Breast epithelium (tissue), 4 donors: Measurements from ENCODE around the gene KDM5B. TPM values are rescaled to one million over a fixed set of nuclear protein-coding genes. Genes with fewer than 3 reads are reported as not detected.
"Not testable (repeated sequence)": the region's sequence is repeated elsewhere in the genome, so short reads cannot be mapped to it uniquely, and the experiment has no call there.

Experiments used
- DNase-seq, 2 donors: peaks; one replicate each; pipeline ENCODE4 v3.0.0-alpha.2; 2019; ENCODE audit warnings: low spot score in 2 of 2
- H3K27ac ChIP-seq, 2 donors: fragments of 200-600 bp; sonication (generic) in 1 of 2; one replicate each; pipeline ENCODE4 v1.5.1; 2016 to 2019; ENCODE audit warnings: mild to moderate bottlenecking in 1 of 2
- H3K27me3 ChIP-seq, 2 donors: fragments of 200-600 bp; sonication (generic) in 1 of 2; one replicate each; pipeline versions ENCODE4 v1.5.1 to v1.6.0; 2017 to 2019; ENCODE audit warnings: control low read depth in 1 of 2, mild to moderate bottlenecking in 1 of 2
- H3K36me3 ChIP-seq: fragments of 200-600 bp; one replicate; pipeline ENCODE4 v1.5.1; 2019
- H3K4me1 ChIP-seq, 2 donors: fragments of 200-600 bp; sonication (generic); one replicate each; pipeline ENCODE4 v1.5.1; 2016 to 2019; ENCODE audit warnings: control low read depth in 1 of 2
- H3K4me3 ChIP-seq, 3 donors: fragments of 200-600 bp; sonication (generic); 1 replicate in 2 of 3; 2 replicates in 1 of 3; pipeline ENCODE4 v1.5.1; 2016 to 2019; ENCODE audit warnings: mild to moderate bottlenecking in 3 of 3, moderate library complexity in 2 of 3
- H3K9me3 ChIP-seq, 2 donors: fragments of 200-600 bp; sonication (generic) in 1 of 2; one replicate each; pipeline ENCODE4 v1.5.1; 2016 to 2019; ENCODE audit warnings: control low read depth in 1 of 2
- POLR2A ChIP-seq: fragments of 450-650 bp; IDR thresholded peaks from one replicate; pipeline ENCODE4 v1.6.1; 2016; ENCODE audit warnings: antibody characterized with exemption, mild to moderate bottlenecking, moderate library complexity
- POLR2AphosphoS5 ChIP-seq, 3 donors: sonication (generic); formaldehyde crosslinking; IDR thresholded peaks; one replicate each; pipeline ENCODE4 v1.6.1; 2017; ENCODE audit warnings: antibody characterized with exemption in 3 of 3
- intact Hi-C: fragments of 100-400 bp; cut with DNase I; formaldehyde crosslinking; loops from one replicate; pipeline ENCODE4 v1.15.1; 2023; ENCODE audit warnings: low total_unique reads
- total RNA-seq, 3 donors: library from RNA; depleted of rRNA; stranded (reverse); fragments of >200 nt; gene quantifications; one replicate each; pipeline ENCODE4 v1.1.0, GENCODE V29; 2016
- TF ChIP-seq, protein P1 (sequence below), 3 donors: fragments of 450-650 bp; IDR thresholded peaks; one replicate each; pipeline ENCODE4 v1.5.1; 2016 to 2017; ENCODE audit warnings: antibody characterized with exemption in 3 of 3, mild to moderate bottlenecking in 3 of 3, moderate library complexity in 3 of 3

The KDM5B gene
- total RNA-seq, 3 donors from 2014 or later = 37.6 to 122 (median 87.5) TPM

- intact Hi-C loops = no loop called here
- Histone ChIP-seq H3K27me3 (no peaks in the 10 kb centered on the region), H3K4me3 (no peak overlapping the region), H3K9me3 (no peaks in the 10 kb centered on the region), H3K27ac (no peak overlapping the region), H3K4me1 (no peaks in the 10 kb centered on the region), H3K36me3 (no peaks in the 10 kb centered on the region)
- TF ChIP-seq, protein P1, sequence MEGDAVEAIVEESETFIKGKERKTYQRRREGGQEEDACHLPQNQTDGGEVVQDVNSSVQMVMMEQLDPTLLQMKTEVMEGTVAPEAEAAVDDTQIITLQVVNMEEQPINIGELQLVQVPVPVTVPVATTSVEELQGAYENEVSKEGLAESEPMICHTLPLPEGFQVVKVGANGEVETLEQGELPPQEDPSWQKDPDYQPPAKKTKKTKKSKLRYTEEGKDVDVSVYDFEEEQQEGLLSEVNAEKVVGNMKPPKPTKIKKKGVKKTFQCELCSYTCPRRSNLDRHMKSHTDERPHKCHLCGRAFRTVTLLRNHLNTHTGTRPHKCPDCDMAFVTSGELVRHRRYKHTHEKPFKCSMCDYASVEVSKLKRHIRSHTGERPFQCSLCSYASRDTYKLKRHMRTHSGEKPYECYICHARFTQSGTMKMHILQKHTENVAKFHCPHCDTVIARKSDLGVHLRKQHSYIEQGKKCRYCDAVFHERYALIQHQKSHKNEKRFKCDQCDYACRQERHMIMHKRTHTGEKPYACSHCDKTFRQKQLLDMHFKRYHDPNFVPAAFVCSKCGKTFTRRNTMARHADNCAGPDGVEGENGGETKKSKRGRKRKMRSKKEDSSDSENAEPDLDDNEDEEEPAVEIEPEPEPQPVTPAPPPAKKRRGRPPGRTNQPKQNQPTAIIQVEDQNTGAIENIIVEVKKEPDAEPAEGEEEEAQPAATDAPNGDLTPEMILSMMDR (IDR thresholded peaks at IDR 0.05) = no peak
- no peak for DNase-seq
Observed at GRCh38 chr1:202837746-202838262, 29.6 kb upstream of the KDM5B start.

- no peak overlapping the region for H3K4me3 ChIP-seq
- no peak overlapping the region for H3K27ac ChIP-seq
- no peaks in the 10 kb centered on the region for H3K4me1 ChIP-seq
- TF ChIP-seq, protein P1 (IDR thresholded peaks at IDR 0.05) = no peak
- TF ChIP-seq POLR2AphosphoS5 (IDR thresholded peaks at IDR 0.05) = no peak
- no peak for TF ChIP-seq POLR2A
- no peaks in the 10 kb centered on the region for H3K9me3 ChIP-seq
- no peaks in the 10 kb centered on the region for H3K27me3 ChIP-seq
- intact Hi-C loops = no loop called here
- DNase-seq = no peak
- no peaks in the 10 kb centered on the region for H3K36me3 ChIP-seq
Observed at GRCh38 chr1:202836623-202837403, 28.6 kb upstream of the KDM5B start.

- no peak for TF ChIP-seq POLR2AphosphoS5 (IDR thresholded peaks at IDR 0.05)
- no peak for TF ChIP-seq POLR2A
- TF ChIP-seq, protein P1 (IDR thresholded peaks at IDR 0.05) = no peak
- no peaks in the 10 kb centered on the region for H3K27me3 ChIP-seq
- no peaks in the 10 kb centered on the region for H3K4me1 ChIP-seq
- no peak for DNase-seq
- H3K27ac ChIP-seq = no peak overlapping the region
- intact Hi-C loops = no loop called here
- no peak overlapping the region for H3K4me3 ChIP-seq
- H3K36me3 ChIP-seq = no peaks in the 10 kb centered on the region
- no peaks in the 10 kb centered on the region for H3K9me3 ChIP-seq
Observed at GRCh38 chr1:202835548-202836072, 27.4 kb upstream of the KDM5B start.

DNA sequence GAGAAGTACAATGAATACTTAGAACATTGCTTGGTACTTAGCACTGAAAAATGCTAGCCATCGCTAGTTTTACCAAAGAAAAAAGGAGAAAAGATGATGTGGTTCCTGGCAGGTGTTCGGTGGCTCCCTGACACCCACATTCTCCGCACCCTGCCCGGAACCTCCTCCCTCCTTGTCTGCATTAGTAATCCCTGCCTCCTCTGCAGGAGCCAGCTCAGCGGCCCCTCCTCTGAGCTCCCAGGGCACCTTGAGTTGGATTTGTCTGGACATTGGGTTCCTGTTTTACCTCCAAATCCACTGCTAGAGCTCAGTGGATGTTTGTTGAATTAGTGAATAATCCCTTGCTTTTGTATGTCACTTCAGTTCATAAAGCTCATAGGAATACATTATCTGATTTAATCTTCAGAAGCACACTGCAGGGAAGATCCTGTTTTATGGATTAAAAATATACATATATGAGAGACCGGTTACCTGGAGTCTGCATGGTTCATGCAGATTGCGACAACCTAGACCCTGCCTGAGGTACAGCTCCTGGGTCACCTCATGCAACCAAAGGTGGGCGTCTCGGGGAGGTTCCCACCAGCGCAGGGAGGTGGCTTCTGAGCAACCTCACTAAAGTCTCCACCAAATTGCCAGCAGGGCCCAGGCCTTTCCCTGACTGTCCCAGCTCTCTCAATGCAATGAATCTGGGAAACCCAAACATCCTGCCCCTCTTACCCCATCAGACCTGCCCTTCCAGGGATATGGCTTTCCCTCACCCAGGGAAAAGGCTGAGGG lies 26.7 kb upstream of the KDM5B start:
- intact Hi-C loops = no loop called here
- TF ChIP-seq POLR2A = no peak
- no peak for TF ChIP-seq POLR2AphosphoS5 (IDR thresholded peaks at IDR 0.05)
- TF ChIP-seq, protein P1 (IDR thresholded peaks at IDR 0.05) = no peak

DNA sequence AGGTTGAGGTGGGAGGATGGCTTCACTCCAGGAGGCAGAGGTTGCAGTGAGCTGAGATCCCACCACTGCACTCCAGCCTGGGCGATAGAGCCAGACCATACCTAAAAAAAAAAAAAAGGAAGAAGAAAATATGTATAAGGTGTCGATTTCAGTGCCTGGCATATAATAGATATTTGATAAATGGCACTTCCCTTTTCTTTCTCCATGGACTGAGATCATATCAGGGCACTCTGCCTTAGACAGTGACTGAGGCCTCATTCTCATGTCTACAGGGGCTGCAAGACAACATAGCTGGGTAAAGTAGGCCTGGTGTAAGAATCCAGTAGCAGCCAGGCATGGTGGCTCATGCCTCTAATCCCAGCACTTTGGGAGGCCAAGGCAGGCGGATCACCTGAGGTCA lies 23.7 kb upstream of the KDM5B start:
- Histone ChIP-seq H3K27ac (no peak overlapping the region), H3K4me1 (no peaks in the 10 kb centered on the region), H3K9me3 (no peaks in the 10 kb centered on the region), H3K4me3 (no peak overlapping the region), H3K36me3 (no peaks in the 10 kb centered on the region), H3K27me3 (no peaks in the 10 kb centered on the region)
- TF ChIP-seq POLR2A (no peak), POLR2AphosphoS5 (IDR thresholded peaks at IDR 0.05) (no peak)
- TF ChIP-seq, protein P1 (IDR thresholded peaks at IDR 0.05) = no peak
- DNase-seq = no peak
- intact Hi-C loops = no loop called here

More for the DNA sequence above, 26.7 kb upstream of the KDM5B start:
- no peaks in the 10 kb centered on the region for H3K9me3 ChIP-seq
- no peak overlapping the region for H3K4me3 ChIP-seq
- H3K4me1 ChIP-seq = no peaks in the 10 kb centered on the region
- H3K36me3 ChIP-seq = no peaks in the 10 kb centered on the region
- DNase-seq = no peak
- no peak overlapping the region for H3K27ac ChIP-seq
- no peaks in the 10 kb centered on the region for H3K27me3 ChIP-seq

DNA sequence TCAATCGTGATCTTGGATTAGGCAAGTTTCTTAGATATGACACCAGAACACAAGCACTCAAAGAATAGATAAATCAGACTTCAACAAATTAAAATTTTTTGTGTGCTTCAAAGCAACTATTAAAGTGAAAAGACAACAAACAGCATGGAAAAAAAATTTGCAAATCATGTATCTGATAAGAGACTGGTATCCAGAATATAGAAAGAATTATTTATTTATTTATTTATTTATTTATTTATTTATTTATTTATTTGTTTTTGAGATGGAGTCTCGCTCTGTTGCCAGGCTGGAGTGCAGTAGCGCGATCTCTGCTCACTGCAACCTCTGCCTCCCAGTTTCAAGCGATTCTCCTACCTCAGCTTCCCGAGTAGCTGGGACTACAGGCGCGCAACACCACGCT lies 21.0 kb upstream of the KDM5B start:
- H3K36me3 ChIP-seq, H3K4me1 ChIP-seq, intact Hi-C loops, DNase-seq, H3K27me3 ChIP-seq, H3K9me3 ChIP-seq, H3K27ac ChIP-seq, H3K4me3 ChIP-seq: not testable (repeated sequence)
